Measurements from ENCODE around the gene OR5B17. TPM values are rescaled to one million over a fixed set of nuclear protein-coding genes. Genes with fewer than 3 reads are reported as not detected.
"Not testable (repeated sequence)": the region's sequence is repeated elsewhere in the genome, so short reads cannot be mapped to it uniquely, and the experiment has no call there.

The OR5B17 gene
- not detected in 2 replicates for polyA plus RNA-seq (2011; rRNA removed)
- not detected in 2 replicates for polyA plus RNA-seq (2012; cell fraction: cytosol; rRNA removed)
- not detected in 2 replicates for polyA plus RNA-seq (2012; cell fraction: nucleus; rRNA removed)
- polyA plus RNA-seq (2017; fragmentation: RNase III; extraction: RNeasy Plus Mini Kit Qiagen cat#74134 plus additional on column Dnase treatment), result not detected in 3 replicates
- polyA minus RNA-seq (2011; rRNA and poly(A)+ RNA removed), result not detected in 2 replicates

DNA sequence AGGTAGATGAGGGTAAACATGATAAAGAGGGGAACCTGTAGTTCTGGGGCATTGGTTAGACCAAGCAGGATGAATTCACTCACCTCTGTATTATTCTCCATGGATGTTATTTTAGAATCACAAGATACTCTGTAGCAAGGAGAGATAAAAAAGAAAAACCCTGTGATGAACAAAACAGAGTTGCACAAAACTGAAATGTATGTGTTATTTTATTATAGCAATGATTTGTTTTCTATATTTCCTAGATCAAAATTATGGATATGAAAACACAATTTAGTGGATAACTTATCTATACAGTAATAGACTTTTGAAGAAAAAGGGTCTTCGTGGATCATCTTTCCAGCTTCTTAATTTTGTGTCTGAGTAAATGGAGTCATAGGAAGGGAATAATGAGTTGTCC lies at the start of gene OR5B17:
OR5B17 (minus strand) TSS at position 101 of the 400 bp plus-strand sequence; CDS start at position 101, 0 bp downstream.
- Histone ChIP-seq H3K4me1 (no peaks in the 10 kb centered on the region), H3K27ac (no peak within 1 kb of the TSS), H3K4me2 (no peak within 1 kb of the TSS), H3K9me3 (no peaks in the 10 kb centered on the region), H3K4me3 (no peak within 1 kb of the TSS)
- WGBS (ENCODE audit: missing lambda C conversion rate), result 2% methylated on average over 1 of the region's 1 CpG
- ATAC-seq, result no peak
- ChIA-PET POLR2A (no interaction called here), CTCF (no interaction called here)
- DNase-seq (ENCODE audit: low read depth in 1 of 2, low spot score in 1 of 2), result no peak
- FAIRE-seq, result no peak
- TF ChIP-seq, protein P1, sequence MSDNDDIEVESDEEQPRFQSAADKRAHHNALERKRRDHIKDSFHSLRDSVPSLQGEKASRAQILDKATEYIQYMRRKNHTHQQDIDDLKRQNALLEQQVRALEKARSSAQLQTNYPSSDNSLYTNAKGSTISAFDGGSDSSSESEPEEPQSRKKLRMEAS (IDR thresholded peaks at IDR 0.05), result no peak
- TF ChIP-seq NPAS2 (CRISPR knock-in tag; IDR thresholded peaks at IDR 0.05; ENCODE audit: borderline replicate concordance) (no peak), FOSL2 (IDR thresholded peaks at IDR 0.05) (no peak), FOSL2 (CRISPR knock-in tag; IDR thresholded peaks at IDR 0.05) (no peak)

- H3K4me3 ChIP-seq, result no peak within 1 kb of the TSS
- ChIA-PET POLR2A (no interaction called here), CTCF (no interaction called here)
- no peak for ATAC-seq
- H3K9me3 ChIP-seq, result no peaks in the 10 kb centered on the region
- FAIRE-seq, result no peak
- TF ChIP-seq FOSL2 (IDR thresholded peaks at IDR 0.05), result no peak
- no peak for TF ChIP-seq FOSL2 (CRISPR knock-in tag; IDR thresholded peaks at IDR 0.05)
- TF ChIP-seq JUNB (IDR thresholded peaks at IDR 0.05), result no peak
- TF ChIP-seq MAZ (IDR thresholded peaks at IDR 0.05; ENCODE audit: borderline replicate concordance, low read depth, low read length), result no peak
- TF ChIP-seq, protein P2, sequence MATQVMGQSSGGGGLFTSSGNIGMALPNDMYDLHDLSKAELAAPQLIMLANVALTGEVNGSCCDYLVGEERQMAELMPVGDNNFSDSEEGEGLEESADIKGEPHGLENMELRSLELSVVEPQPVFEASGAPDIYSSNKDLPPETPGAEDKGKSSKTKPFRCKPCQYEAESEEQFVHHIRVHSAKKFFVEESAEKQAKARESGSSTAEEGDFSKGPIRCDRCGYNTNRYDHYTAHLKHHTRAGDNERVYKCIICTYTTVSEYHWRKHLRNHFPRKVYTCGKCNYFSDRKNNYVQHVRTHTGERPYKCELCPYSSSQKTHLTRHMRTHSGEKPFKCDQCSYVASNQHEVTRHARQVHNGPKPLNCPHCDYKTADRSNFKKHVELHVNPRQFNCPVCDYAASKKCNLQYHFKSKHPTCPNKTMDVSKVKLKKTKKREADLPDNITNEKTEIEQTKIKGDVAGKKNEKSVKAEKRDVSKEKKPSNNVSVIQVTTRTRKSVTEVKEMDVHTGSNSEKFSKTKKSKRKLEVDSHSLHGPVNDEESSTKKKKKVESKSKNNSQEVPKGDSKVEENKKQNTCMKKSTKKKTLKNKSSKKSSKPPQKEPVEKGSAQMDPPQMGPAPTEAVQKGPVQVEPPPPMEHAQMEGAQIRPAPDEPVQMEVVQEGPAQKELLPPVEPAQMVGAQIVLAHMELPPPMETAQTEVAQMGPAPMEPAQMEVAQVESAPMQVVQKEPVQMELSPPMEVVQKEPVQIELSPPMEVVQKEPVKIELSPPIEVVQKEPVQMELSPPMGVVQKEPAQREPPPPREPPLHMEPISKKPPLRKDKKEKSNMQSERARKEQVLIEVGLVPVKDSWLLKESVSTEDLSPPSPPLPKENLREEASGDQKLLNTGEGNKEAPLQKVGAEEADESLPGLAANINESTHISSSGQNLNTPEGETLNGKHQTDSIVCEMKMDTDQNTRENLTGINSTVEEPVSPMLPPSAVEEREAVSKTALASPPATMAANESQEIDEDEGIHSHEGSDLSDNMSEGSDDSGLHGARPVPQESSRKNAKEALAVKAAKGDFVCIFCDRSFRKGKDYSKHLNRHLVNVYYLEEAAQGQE (IDR thresholded peaks at IDR 0.05), result no peak
- TF ChIP-seq NPAS2 (CRISPR knock-in tag; IDR thresholded peaks at IDR 0.05; ENCODE audit: borderline replicate concordance), result no peak
- no peak for TF ChIP-seq RCOR1 (IDR thresholded peaks at IDR 0.05; ENCODE audit: low read depth, low read length)
- TF ChIP-seq PBX3 (IDR thresholded peaks at IDR 0.05), result no peak
- no peak for TF ChIP-seq HDAC2 (IDR thresholded peaks at IDR 0.05)
- TF ChIP-seq, protein P1 (IDR thresholded peaks at IDR 0.05), result no peak
- TF ChIP-seq SREBF2 (IDR thresholded peaks at IDR 0.05), result no peak
- TF ChIP-seq E2F6 (IDR thresholded peaks at IDR 0.05; ENCODE audit: borderline replicate concordance, low read depth), result no peak
- no peak for TF ChIP-seq KDM1A (IDR thresholded peaks at IDR 0.05; ENCODE audit: low read depth)
- no peak for TF ChIP-seq EHMT2 (IDR thresholded peaks at IDR 0.05; ENCODE audit: low read depth)
- no peak for TF ChIP-seq CHD2 (IDR thresholded peaks at IDR 0.05; ENCODE audit: low read length, partially characterized antibody)
- TF ChIP-seq FOXS1 (CRISPR knock-in tag; IDR thresholded peaks at IDR 0.05), result no peak
- TF ChIP-seq PHF8 (IDR thresholded peaks at IDR 0.05; ENCODE audit: borderline replicate concordance, low read depth), result no peak
- no peak for TF ChIP-seq CTCF (IDR thresholded peaks at IDR 0.05)
- no peak for TF ChIP-seq ZC3H11A (IDR thresholded peaks at IDR 0.05)
- no peak for TF ChIP-seq POLR2AphosphoS2 (conservative IDR thresholded peaks at IDR 0.05; ENCODE audit: low read length)
- no peak within 1 kb of the TSS for H3K4me2 ChIP-seq
- H3K27ac ChIP-seq, result no peak within 1 kb of the TSS
- no peaks in the 10 kb centered on the region for H3K4me1 ChIP-seq
- 0% methylated on average over 1 of the region's 1 CpG for WGBS (ENCODE audit: missing lambda C conversion rate)
- DNase-seq (ENCODE audit: low read depth in 1 of 2, low spot score in 1 of 2), result no peak
Measured at GRCh38 chr11:58406774-58407173, 47.9 kb upstream of the OR5B17 start, which contains the start of gene OR5B3. Gene OR5B3, minus strand, starts transcription at chr11:58406874. Its CDS starts 3,465 bp downstream, at chr11:58403409.

- DNase-seq (ENCODE audit: low read depth in 1 of 2, low spot score in 1 of 2); ATAC-seq; FAIRE-seq; H3K4me3 ChIP-seq; CTCF ChIA-PET; POLR2A ChIA-PET; H3K27ac ChIP-seq; H3K4me2 ChIP-seq; H3K9me3 ChIP-seq; H3K4me1 ChIP-seq: not testable (repeated sequence)
- 0% methylated on average over 1 of the region's 2 CpGs for WGBS (ENCODE audit: missing lambda C conversion rate)
Measured at GRCh38 chr11:58399622-58400021, 40.8 kb upstream of the OR5B17 start.

Measured in A549 (cell line).